SK-N-SH (cell line): Measurements from ENCODE around the gene SFTPA2.
"Not testable (repeated sequence)": the region's sequence is repeated elsewhere in the genome, so short reads cannot be mapped to it uniquely, and the experiment has no call there.

ENCODE experiments used
- CTCF ChIP-seq: fragments of 200-600 bp; sonication (generic); IDR thresholded peaks from 2 replicates; pipeline ENCODE4 v1.6.1; 2017; ENCODE audit warnings: antibody characterized with exemption, mild to moderate bottlenecking, moderate library complexity
- EZH2phosphoT487 ChIP-seq: fragments of 200-600 bp; sonication (generic); IDR thresholded peaks from 2 replicates; pipeline ENCODE4 v1.6.1; 2017; ENCODE audit warnings: low read depth, mixed run types, mild to moderate bottlenecking, antibody characterized with exemption, moderate library complexity, borderline replicate concordance
- IRF3 ChIP-seq: fragments of 150-350 bp; IDR thresholded peaks from 2 replicates; pipeline ENCODE4 v1.6.1; 2016; ENCODE audit warnings: mild to moderate bottlenecking, low read depth, low read length
- POLR2AphosphoS5 ChIP-seq: IDR thresholded peaks from 2 replicates; pipeline ENCODE4 v1.6.1; 2012; ENCODE audit warnings: low read depth, low read length
- SIN3A ChIP-seq: IDR thresholded peaks from 2 replicates; pipeline ENCODE4 v1.6.1; 2012; ENCODE audit warnings: low read depth, mild to moderate bottlenecking, low read length, moderate library complexity, borderline replicate concordance

GRCh38 chr10:79544926-79545659, 15.1 kb downstream of the SFTPA2 start:
- TF ChIP-seq EZH2phosphoT487, SIN3A, POLR2AphosphoS5, IRF3, CTCF: not testable (repeated sequence)
